NT2/D1 (cell line): ENCODE results near the gene BORCS6.

Experiments used
- DNase-seq: peaks from one replicate; pipeline ENCODE4 v3.0.0-alpha.2; 2011; ENCODE audit warnings: low read depth, low spot score
- H3K27me3 ChIP-seq: 2 replicates; pipeline ENCODE4 v1.6.0; 2011; ENCODE audit warnings: mild to moderate bottlenecking; ENCODE audit not compliant: insufficient read length, insufficient read depth
- H3K36me3 ChIP-seq: 2 replicates; pipeline ENCODE4 v1.6.1; 2011; ENCODE audit warnings: mild to moderate bottlenecking, low read length, mixed read lengths; ENCODE audit not compliant: insufficient read depth, insufficient read length
- H3K4me1 ChIP-seq: 2 replicates; pipeline ENCODE4 v1.5.1; 2011; ENCODE audit not compliant: insufficient read depth, insufficient read length
- H3K4me3 ChIP-seq: 2 replicates; pipeline ENCODE4 v1.5.1; 2011; ENCODE audit warnings: low read depth; ENCODE audit not compliant: insufficient read length
- H3K9ac ChIP-seq: 2 replicates; pipeline ENCODE4 v1.6.0; 2011; ENCODE audit warnings: low read depth; ENCODE audit not compliant: insufficient read length
- H3K9me3 ChIP-seq: 2 replicates; pipeline ENCODE4 v1.5.1; 2011; ENCODE audit warnings: mild to moderate bottlenecking, low read length; ENCODE audit not compliant: insufficient read depth
- SUZ12 ChIP-seq: IDR thresholded peaks from 2 replicates; pipeline ENCODE4 v1.6.1; 2011; ENCODE audit not compliant: insufficient read length, insufficient read depth; ENCODE audit errors: extremely low read depth
- YY1 ChIP-seq: IDR thresholded peaks from 2 replicates; pipeline ENCODE4 v1.6.1; 2011; ENCODE audit not compliant: insufficient read length, insufficient read depth
- ZNF274 ChIP-seq: IDR thresholded peaks from 2 replicates; pipeline ENCODE4 v1.6.1; 2011; ENCODE audit warnings: mild to moderate bottlenecking, low read depth, low read length

The BORCS6 gene

DNA sequence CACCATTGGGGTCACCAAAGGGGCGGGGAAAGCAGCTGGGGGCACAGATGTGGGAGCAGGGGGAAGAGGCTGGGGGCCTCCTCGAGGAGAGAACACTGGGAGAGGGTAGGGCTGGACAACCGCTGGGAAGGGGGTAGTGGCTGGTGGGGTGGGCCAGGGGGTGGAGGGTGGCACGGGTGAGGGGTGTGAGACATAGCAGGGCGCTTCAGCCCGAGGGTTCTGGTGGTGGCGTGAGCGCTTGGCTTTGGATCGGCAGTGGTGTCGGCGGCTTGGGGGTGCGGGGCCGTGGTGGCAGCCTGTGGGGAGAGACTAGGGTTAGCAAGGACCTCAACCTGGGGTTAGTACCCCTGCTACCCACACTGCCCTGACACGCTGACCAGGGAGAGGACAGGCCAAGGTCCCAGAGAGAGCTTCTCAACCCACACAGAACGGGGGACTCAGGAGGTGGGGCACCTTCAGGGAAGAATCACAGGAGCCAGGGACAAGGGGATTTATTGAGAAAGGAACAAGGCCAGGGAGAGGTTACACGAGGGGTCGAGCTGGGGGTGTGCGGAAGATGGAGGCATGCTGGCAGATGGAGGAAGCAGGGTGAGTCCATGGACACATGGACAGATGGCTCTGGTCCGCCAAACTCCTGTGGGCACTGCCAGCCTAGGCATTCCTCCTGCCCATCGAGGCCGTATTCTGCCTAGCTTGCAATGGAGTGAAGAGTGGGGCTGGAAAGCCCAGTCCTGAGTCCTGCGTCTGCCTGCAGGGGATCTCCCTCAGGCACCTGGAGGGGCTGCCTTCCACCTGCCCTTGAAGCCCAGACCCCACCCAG lies 46.2 kb downstream of the BORCS6 start:
- H3K9me3 ChIP-seq = no peaks in the 10 kb centered on the region
- H3K36me3 ChIP-seq = peaks cover 78% of the 10 kb centered on the region
- no peaks in the 10 kb centered on the region for H3K27me3 ChIP-seq
- TF ChIP-seq ZNF274 (no peak), YY1 (no peak), SUZ12 (no peak)
- no peak overlapping the region for H3K4me3 ChIP-seq
- H3K4me1 ChIP-seq = peaks cover 4% of the 10 kb centered on the region
- H3K9ac ChIP-seq = no peak overlapping the region
- DNase-seq = no peak

GRCh38 chr17:8142887-8143580 lies 46.9 kb downstream of the BORCS6 start:
- no peak for TF ChIP-seq ZNF274
- no peak for TF ChIP-seq SUZ12
- TF ChIP-seq YY1 = no peak
- no peak for DNase-seq
- H3K9me3 ChIP-seq = no peaks in the 10 kb centered on the region
- H3K36me3 ChIP-seq = peaks cover 71% of the 10 kb centered on the region
- H3K4me1 ChIP-seq = peaks cover 4% of the 10 kb centered on the region
- no peaks in the 10 kb centered on the region for H3K27me3 ChIP-seq
- no peak overlapping the region for H3K9ac ChIP-seq
- H3K4me3 ChIP-seq = no peak overlapping the region

DNA sequence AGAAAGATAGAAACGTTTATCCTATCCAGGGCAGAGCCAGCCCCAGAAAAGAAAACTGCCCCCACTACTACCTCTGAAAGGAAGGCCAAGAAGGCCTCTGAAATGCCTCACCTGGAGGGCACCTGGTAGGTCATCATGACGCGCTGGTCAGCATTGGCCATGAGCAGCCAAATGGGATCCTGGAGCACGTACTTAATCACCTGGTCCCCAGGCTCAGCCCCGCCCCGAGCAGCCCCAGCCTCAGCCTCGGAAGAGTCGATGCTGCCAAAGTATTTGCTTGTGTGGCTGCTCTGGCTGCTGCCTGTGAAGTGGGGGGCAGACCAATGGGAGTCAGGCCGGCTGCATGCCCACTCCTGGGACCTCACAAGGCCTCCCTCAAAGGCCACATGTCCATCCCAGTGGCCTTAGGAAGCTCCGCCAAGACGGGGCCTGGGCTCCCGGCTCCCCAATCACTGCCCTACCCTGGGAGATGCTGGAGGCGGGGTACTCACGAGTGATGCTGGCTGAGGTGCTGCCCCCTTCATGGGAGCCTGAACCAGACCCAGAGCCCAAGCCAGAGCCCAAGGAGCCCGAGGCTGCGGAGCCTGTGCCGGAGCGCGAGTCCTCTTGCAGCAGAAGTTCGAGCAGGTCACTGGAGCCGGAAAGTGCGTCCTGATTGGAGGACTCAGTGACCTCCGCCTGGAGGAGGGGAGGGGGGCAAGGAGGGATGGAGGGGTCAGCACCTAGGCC lies 47.7 kb downstream of the BORCS6 start:
- no peak overlapping the region for H3K9ac ChIP-seq
- peaks cover 4% of the 10 kb centered on the region for H3K4me1 ChIP-seq
- TF ChIP-seq YY1 = no peak
- no peak for TF ChIP-seq SUZ12
- no peak for TF ChIP-seq ZNF274
- peaks cover 3% of the 10 kb centered on the region for H3K27me3 ChIP-seq
- DNase-seq = no peak
- H3K36me3 ChIP-seq = peaks cover 64% of the 10 kb centered on the region
- H3K9me3 ChIP-seq = no peaks in the 10 kb centered on the region
- no peak overlapping the region for H3K4me3 ChIP-seq

- no peak for TF ChIP-seq SUZ12
- no peak for TF ChIP-seq ZNF274
- TF ChIP-seq YY1 = no peak
- peaks cover 58% of the 10 kb centered on the region for H3K36me3 ChIP-seq
- peaks cover 6% of the 10 kb centered on the region for H3K27me3 ChIP-seq
- no peak overlapping the region for H3K4me3 ChIP-seq
- H3K9me3 ChIP-seq = no peaks in the 10 kb centered on the region
- H3K4me1 ChIP-seq = peaks cover 4% of the 10 kb centered on the region
- H3K9ac ChIP-seq = no peak overlapping the region
- no peak for DNase-seq
These were observed 48.2 kb downstream of the BORCS6 start for GRCh38 chr17:8141741-8142140.

- no peaks in the 10 kb centered on the region for H3K9me3 ChIP-seq
- peaks cover 51% of the 10 kb centered on the region for H3K36me3 ChIP-seq
- DNase-seq = no peak
- TF ChIP-seq ZNF274 (no peak), YY1 (no peak), SUZ12 (no peak)
- no peak overlapping the region for H3K9ac ChIP-seq
- H3K4me1 ChIP-seq = peaks cover 4% of the 10 kb centered on the region
- peaks cover 6% of the 10 kb centered on the region for H3K27me3 ChIP-seq
- no peak overlapping the region for H3K4me3 ChIP-seq
These were observed 48.9 kb downstream of the BORCS6 start for GRCh38 chr17:8141045-8141444.

- Histone ChIP-seq H3K36me3 (peaks cover 45% of the 10 kb centered on the region), H3K9ac (no peak overlapping the region), H3K9me3 (no peaks in the 10 kb centered on the region), H3K4me1 (peaks cover 4% of the 10 kb centered on the region), H3K4me3 (no peak overlapping the region), H3K27me3 (peaks cover 6% of the 10 kb centered on the region)
- DNase-seq = no peak
- no peak for TF ChIP-seq YY1
- no peak for TF ChIP-seq SUZ12
- TF ChIP-seq ZNF274 = no peak
These were observed 49.6 kb downstream of the BORCS6 start for GRCh38 chr17:8140065-8141029.
